ENCODE results near the gene KRT35. TPM values are rescaled to one million over a fixed set of nuclear protein-coding genes. Genes with fewer than 3 reads are reported as not detected.
A peak's percentile ranks its signal among the peaks of the same experiment; 100 is the strongest.

Gene KRT35
- total RNA-seq, 1 experiment from 2014 or later: not detected

GRCh38 chr17:41500131-41500911 lies 19.4 kb upstream of the KRT35 start:
- ChIA-PET RAD21 (ENCODE audit: low non-redundant PET in 1 of 2, low total read pairs in 2 of 2, uncharacterized antibody in 2 of 2, unreplicated experiment in 2 of 2) (interaction anchor here (0.6 to 0.7 kb wide), 2 partner anchors 18 to 49 kb away, joined by 4 to 5 read pairs; partner anchors contain the start of gene KRT15 (in 1 of the 2)), POLR2A (interaction anchor here (0.6 to 1.0 kb wide), 2 partner anchors 94 to 171 kb away, joined by 3 read pairs; no protein-coding TSS in a partner anchor), CTCF (interaction anchor here (0.6 to 2.3 kb wide), 3 partner anchors 49 to 163 kb away, joined by 3 to 10 read pairs (median 5); no protein-coding TSS in a partner anchor)
- no peaks in the 10 kb centered on the region for H4K20me1 ChIP-seq (ENCODE audit: insufficient read depth)
- H3K27me3 ChIP-seq (ENCODE audit: insufficient read depth, low read length): no peaks in the 10 kb centered on the region
- H3K36me3 ChIP-seq (ENCODE audit: control insufficient read depth in 1 of 2, insufficient read depth in 2 of 2, low read length in 2 of 2): no peaks in the 10 kb centered on the region
- H3K79me2 ChIP-seq (ENCODE audit: insufficient read depth, low read length): no peaks in the 10 kb centered on the region
- H3K9me2 ChIP-seq (ENCODE audit: insufficient read depth): no peaks in the 10 kb centered on the region
- intact Hi-C loops (cut with micrococcal nuclease): no loop called here
- H3K4me3 ChIP-seq (replicated peaks in 1 of 2; ENCODE audit: low read depth in 1 of 2, low read length in 2 of 2): peak overlapping the region; percentile 21 to 24
- H3K4me2 ChIP-seq (ENCODE audit: low read length): peak overlapping the region; percentile 68
- peak; percentile 77 for DNase-seq (ENCODE audit: low read depth, low spot score)
- H3K9me3 ChIP-seq (ENCODE audit: control insufficient read depth in 1 of 2, insufficient read depth in 1 of 2, low read depth in 1 of 2, low read length in 2 of 2): no peaks in the 10 kb centered on the region
- H3K27ac ChIP-seq (ENCODE audit: low read depth, low read length): peak overlapping the region; percentile 31
- H2AFZ ChIP-seq (ENCODE audit: low read depth, low read length, poor library complexity, severe bottlenecking): no peak overlapping the region
- H3K9ac ChIP-seq (ENCODE audit: low read length): peak overlapping the region; percentile 58
- H3K4me1 ChIP-seq (ENCODE audit: control insufficient read depth in 1 of 2, insufficient read depth in 2 of 2, low read length in 2 of 2): peaks cover 25 to 65% of the 10 kb centered on the region in 2 experiments
- TF ChIP-seq ZFX (IDR thresholded peaks at IDR 0.05) (no peak), EZH2 (IDR thresholded peaks at IDR 0.05) (no peak), CEBPB (IDR thresholded peaks at IDR 0.05; ENCODE audit: low read depth) (no peak), SIN3A (IDR thresholded peaks at IDR 0.05; ENCODE audit: low read depth) (no peak), EZH2phosphoT487 (IDR thresholded peaks at IDR 0.05; ENCODE audit: borderline replicate concordance) (no peak), YY1 (IDR thresholded peaks at IDR 0.05; ENCODE audit: extremely low read depth, insufficient replicate concordance, low read depth, low read length) (no peak), SRF (IDR thresholded peaks at IDR 0.05; ENCODE audit: low read depth) (no peak), RAD21 (IDR thresholded peaks at IDR 0.05; ENCODE audit: low read depth) (no peak; the same call in 1 of the 2 replicates), SP1 (IDR thresholded peaks at IDR 0.05; ENCODE audit: low read depth) (peak; percentile 87), CTCF (IDR thresholded peaks at IDR 0.05 in 2 of 3, conservative IDR thresholded peaks at IDR 0.05 in 1 of 3; ENCODE audit: borderline replicate concordance in 1 of 3, insufficient read depth in 1 of 3, low read depth in 2 of 3, low read length in 2 of 3) (no peak), JUND (IDR thresholded peaks at IDR 0.05) (no peak; the same call in 1 of the 2 replicates), FOSL1 (IDR thresholded peaks at IDR 0.05; ENCODE audit: low read depth) (no peak), POLR2AphosphoS5 (IDR thresholded peaks at IDR 0.05; ENCODE audit: low read depth, low read length) (peak; percentile 59), ELF1 (IDR thresholded peaks at IDR 0.05; ENCODE audit: borderline replicate concordance, low read depth) (no peak), TCF7L2 (IDR thresholded peaks at IDR 0.05; ENCODE audit: borderline replicate concordance, extremely low read depth, insufficient read depth, insufficient read length) (no peak), POLR2A (IDR thresholded peaks at IDR 0.05; ENCODE audit: borderline replicate concordance, extremely low read depth, insufficient read depth, insufficient read length) (no peak), EGR1 (IDR thresholded peaks at IDR 0.05; ENCODE audit: low read depth) (no peak; the same call in 1 of the 2 replicates), CBX3 (IDR thresholded peaks at IDR 0.05; ENCODE audit: low read depth) (no peak), ZNF274 (IDR thresholded peaks at IDR 0.05; ENCODE audit: low read depth, low read length) (no peak)
- TF ChIP-seq, protein P1, sequence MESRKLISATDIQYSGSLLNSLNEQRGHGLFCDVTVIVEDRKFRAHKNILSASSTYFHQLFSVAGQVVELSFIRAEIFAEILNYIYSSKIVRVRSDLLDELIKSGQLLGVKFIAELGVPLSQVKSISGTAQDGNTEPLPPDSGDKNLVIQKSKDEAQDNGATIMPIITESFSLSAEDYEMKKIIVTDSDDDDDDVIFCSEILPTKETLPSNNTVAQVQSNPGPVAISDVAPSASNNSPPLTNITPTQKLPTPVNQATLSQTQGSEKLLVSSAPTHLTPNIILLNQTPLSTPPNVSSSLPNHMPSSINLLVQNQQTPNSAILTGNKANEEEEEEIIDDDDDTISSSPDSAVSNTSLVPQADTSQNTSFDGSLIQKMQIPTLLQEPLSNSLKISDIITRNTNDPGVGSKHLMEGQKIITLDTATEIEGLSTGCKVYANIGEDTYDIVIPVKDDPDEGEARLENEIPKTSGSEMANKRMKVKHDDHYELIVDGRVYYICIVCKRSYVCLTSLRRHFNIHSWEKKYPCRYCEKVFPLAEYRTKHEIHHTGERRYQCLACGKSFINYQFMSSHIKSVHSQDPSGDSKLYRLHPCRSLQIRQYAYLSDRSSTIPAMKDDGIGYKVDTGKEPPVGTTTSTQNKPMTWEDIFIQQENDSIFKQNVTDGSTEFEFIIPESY (IDR thresholded peaks at IDR 0.05; ENCODE audit: extremely low read depth, insufficient replicate concordance, low read length): peak; percentile 37
- TF ChIP-seq, protein P2, sequence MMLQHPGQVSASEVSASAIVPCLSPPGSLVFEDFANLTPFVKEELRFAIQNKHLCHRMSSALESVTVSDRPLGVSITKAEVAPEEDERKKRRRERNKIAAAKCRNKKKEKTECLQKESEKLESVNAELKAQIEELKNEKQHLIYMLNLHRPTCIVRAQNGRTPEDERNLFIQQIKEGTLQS (IDR thresholded peaks at IDR 0.05): no peak
- TF ChIP-seq, protein P3, sequence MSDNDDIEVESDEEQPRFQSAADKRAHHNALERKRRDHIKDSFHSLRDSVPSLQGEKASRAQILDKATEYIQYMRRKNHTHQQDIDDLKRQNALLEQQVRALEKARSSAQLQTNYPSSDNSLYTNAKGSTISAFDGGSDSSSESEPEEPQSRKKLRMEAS (IDR thresholded peaks at IDR 0.05): no peak; the same call in 1 of the 2 replicates
- TSS peak; percentile 44 for BruUV-seq (replicated peaks)
- ATAC-seq: peak; percentile 44

Measured in HCT116 (cell line).